Stimulated activated CD8-positive, alpha-beta memory T cell treated with anti-CD3 and anti-CD28 coated beads, Interleukin-15, amount 100 ng/mL, for 4 hours (primary cell): ENCODE data around the gene SSBP4.
A peak's percentile ranks its signal among the peaks of the same experiment; 100 is the strongest.

ENCODE experiments used
- DNase-seq, 2 donors: peaks; one replicate each; pipeline ENCODE4 v3.0.0-alpha.2; 2020; ENCODE audit warnings: low read depth in 2 of 2

SSBP4 gene

GRCh38 chr19:18420930-18421329 lies 1.7 kb downstream of the SSBP4 start:
- DNase-seq, result no peak

GRCh38 chr19:18421371-18421959 lies 2.3 kb downstream of the SSBP4 start:
- DNase-seq, result no peak

- DNase-seq, result no peak
These were observed 3.5 kb downstream of the SSBP4 start for GRCh38 chr19:18422530-18423191.

- no peak for DNase-seq
These were observed 4.2 kb downstream of the SSBP4 start for GRCh38 chr19:18423258-18424020.

- DNase-seq, result no peak
These were observed 5.1 kb downstream of the SSBP4 start for GRCh38 chr19:18424122-18424889.

GRCh38 chr19:18424890-18425514 lies 5.8 kb downstream of the SSBP4 start:
- no peak for DNase-seq

- no peak for DNase-seq
These were observed 6.6 kb downstream of the SSBP4 start for GRCh38 chr19:18425515-18426415.

GRCh38 chr19:18426416-18426767 lies 7.2 kb downstream of the SSBP4 start:
- no peak for DNase-seq

GRCh38 chr19:18427080-18427742 lies 8.0 kb downstream of the SSBP4 start:
- DNase-seq, result no peak

- DNase-seq, result no peak
These were observed 8.5 kb downstream of the SSBP4 start for GRCh38 chr19:18427743-18428113.

- no peak for DNase-seq
These were observed 9.1 kb downstream of the SSBP4 start for GRCh38 chr19:18428173-18428786.

- DNase-seq, result peak; percentile 59 to 67
These were observed 9.8 kb downstream of the SSBP4 start for GRCh38 chr19:18428787-18429674.

- no peak for DNase-seq
These were observed 10.7 kb downstream of the SSBP4 start for GRCh38 chr19:18429717-18430416.

GRCh38 chr19:18430417-18431144 lies 11.4 kb downstream of the SSBP4 start:
- DNase-seq, result no peak

GRCh38 chr19:18431351-18432197 lies 12.4 kb downstream of the SSBP4 start:
- DNase-seq, result no peak

- no peak for DNase-seq
These were observed 13.2 kb downstream of the SSBP4 start for GRCh38 chr19:18432275-18433014.
